Measurements from ENCODE around the gene BABAM1. TPM values are rescaled to one million over a fixed set of nuclear protein-coding genes. Genes with fewer than 3 reads are reported as not detected.

Gene BABAM1
- total RNA-seq, 1 experiment from 2014 or later: 146 TPM

DNA sequence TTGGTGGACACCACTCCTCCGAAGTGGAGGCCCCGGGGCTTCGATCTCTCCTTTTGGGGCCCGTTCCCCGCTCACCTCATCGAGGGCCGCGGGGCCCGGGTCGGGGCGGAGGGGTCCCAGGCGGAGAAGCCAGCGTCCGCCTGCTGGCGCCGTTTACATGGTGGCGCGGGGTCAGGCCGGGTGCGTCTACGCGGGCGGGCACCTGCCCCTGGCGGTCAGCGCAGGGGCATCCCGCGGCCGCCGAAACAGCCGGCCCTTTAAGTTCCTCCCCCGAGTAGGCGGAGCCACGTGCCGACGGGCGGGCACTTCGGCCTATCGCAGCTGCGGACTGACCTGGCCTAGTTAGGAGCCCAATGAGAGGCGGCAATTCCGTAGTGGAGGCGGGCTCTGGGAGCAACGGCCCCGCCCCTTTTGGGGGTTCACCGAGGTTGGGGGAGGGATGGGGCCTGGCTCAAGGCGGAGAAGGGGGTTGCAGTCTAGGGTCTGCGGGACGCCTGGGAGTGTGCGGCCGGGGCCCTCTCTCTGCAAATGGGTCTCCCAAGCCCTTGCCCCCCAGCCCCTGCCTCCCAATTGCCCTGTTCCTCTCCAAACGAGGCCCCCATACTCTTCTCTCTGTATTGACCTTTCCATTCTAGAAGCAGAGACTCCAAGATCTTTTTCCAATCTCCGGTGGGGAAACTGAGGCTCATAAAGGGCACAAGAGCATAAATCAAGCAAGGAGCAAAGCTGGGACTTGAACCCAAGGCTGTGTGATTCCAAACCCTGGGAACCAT, 36.1 kb downstream of the BABAM1 start, which contains the start of gene ABHD8 (continued):
- TF ChIP-seq, protein P1, sequence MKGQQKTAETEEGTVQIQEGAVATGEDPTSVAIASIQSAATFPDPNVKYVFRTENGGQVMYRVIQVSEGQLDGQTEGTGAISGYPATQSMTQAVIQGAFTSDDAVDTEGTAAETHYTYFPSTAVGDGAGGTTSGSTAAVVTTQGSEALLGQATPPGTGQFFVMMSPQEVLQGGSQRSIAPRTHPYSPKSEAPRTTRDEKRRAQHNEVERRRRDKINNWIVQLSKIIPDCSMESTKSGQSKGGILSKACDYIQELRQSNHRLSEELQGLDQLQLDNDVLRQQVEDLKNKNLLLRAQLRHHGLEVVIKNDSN (CRISPR knock-in tag; IDR thresholded peaks at IDR 0.05): peak; percentile 90
- TF ChIP-seq, protein P2, sequence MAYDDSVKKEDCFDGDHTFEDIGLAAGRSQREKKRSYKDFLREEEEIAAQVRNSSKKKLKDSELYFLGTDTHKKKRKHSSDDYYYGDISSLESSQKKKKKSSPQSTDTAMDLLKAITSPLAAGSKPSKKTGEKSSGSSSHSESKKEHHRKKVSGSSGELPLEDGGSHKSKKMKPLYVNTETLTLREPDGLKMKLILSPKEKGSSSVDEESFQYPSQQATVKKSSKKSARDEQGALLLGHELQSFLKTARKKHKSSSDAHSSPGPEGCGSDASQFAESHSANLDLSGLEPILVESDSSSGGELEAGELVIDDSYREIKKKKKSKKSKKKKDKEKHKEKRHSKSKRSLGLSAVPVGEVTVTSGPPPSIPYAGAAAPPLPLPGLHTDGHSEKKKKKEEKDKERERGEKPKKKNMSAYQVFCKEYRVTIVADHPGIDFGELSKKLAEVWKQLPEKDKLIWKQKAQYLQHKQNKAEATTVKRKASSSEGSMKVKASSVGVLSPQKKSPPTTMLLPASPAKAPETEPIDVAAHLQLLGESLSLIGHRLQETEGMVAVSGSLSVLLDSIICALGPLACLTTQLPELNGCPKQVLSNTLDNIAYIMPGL (CRISPR knock-in tag; IDR thresholded peaks at IDR 0.05): peak; percentile 93
- TF ChIP-seq, protein P3, sequence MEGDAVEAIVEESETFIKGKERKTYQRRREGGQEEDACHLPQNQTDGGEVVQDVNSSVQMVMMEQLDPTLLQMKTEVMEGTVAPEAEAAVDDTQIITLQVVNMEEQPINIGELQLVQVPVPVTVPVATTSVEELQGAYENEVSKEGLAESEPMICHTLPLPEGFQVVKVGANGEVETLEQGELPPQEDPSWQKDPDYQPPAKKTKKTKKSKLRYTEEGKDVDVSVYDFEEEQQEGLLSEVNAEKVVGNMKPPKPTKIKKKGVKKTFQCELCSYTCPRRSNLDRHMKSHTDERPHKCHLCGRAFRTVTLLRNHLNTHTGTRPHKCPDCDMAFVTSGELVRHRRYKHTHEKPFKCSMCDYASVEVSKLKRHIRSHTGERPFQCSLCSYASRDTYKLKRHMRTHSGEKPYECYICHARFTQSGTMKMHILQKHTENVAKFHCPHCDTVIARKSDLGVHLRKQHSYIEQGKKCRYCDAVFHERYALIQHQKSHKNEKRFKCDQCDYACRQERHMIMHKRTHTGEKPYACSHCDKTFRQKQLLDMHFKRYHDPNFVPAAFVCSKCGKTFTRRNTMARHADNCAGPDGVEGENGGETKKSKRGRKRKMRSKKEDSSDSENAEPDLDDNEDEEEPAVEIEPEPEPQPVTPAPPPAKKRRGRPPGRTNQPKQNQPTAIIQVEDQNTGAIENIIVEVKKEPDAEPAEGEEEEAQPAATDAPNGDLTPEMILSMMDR (IDR thresholded peaks at IDR 0.05): 0 out of 2 replicates have a peak, but pooled peaks have one; percentile 21
- TF ChIP-seq ETV6 (CRISPR knock-in tag; IDR thresholded peaks at IDR 0.05): peak; percentile 72; the same call in 1 of the 2 replicates
- TF ChIP-seq, protein P4, sequence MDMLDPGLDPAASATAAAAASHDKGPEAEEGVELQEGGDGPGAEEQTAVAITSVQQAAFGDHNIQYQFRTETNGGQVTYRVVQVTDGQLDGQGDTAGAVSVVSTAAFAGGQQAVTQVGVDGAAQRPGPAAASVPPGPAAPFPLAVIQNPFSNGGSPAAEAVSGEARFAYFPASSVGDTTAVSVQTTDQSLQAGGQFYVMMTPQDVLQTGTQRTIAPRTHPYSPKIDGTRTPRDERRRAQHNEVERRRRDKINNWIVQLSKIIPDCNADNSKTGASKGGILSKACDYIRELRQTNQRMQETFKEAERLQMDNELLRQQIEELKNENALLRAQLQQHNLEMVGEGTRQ (CRISPR knock-in tag; IDR thresholded peaks at IDR 0.05): peak; percentile 92

DNA sequence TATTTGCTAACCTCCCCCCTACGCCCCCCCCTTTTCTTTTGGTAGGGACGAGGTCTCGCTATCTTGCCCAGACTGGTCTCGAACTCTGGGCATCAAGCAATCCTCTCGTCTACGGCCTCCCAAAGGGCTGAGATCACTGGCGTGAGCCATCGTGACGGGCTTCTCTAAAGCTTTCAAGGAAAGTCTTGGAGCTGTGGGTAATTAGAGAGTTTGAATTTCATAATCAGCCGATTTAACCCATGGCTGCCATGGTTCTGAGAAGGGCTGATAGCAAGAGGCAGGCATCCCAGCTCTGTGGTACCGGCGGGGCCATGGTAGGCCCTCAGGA, 36.7 kb downstream of the BABAM1 start:
- H3K4me3 Mint-ChIP-seq: peak overlapping the region; percentile 68
- ATAC-seq (no peak), DNase-seq (ENCODE audit: low spot score) (no peak)
- CTCF ChIA-PET: interaction anchor here (0.7 to 2.1 kb wide), 7 partner anchors 11 to 178 kb away, joined by 3 to 8 read pairs (median 4); no protein-coding TSS in a partner anchor
- POLR2A ChIA-PET: no interaction called here
- TF ChIP-seq ZNF416 (CRISPR knock-in tag; IDR thresholded peaks at IDR 0.05) (no peak), NR2C2 (CRISPR knock-in tag; IDR thresholded peaks at IDR 0.05) (no peak), HMGA2 (CRISPR knock-in tag; IDR thresholded peaks at IDR 0.05) (no peak), RORB (CRISPR knock-in tag; IDR thresholded peaks at IDR 0.05) (no peak), NR1H2 (CRISPR knock-in tag; IDR thresholded peaks at IDR 0.05) (no peak)
- TF ChIP-seq, protein P1 (CRISPR knock-in tag; IDR thresholded peaks at IDR 0.05): no peak
- TF ChIP-seq, protein P3 (IDR thresholded peaks at IDR 0.05): 0 out of 2 replicates have a peak, but pooled peaks have one; percentile 2
- TF ChIP-seq, protein P2 (CRISPR knock-in tag; IDR thresholded peaks at IDR 0.05): no peak
- H3K4me1 Mint-ChIP-seq: peaks cover 37% of the 10 kb centered on the region
- no peaks in the 10 kb centered on the region for H3K9me3 Mint-ChIP-seq
- H3K27ac Mint-ChIP-seq: peak overlapping the region; percentile 57; the same call in 1 of the 2 replicates
- H3K27me3 Mint-ChIP-seq (ENCODE audit: low read depth): no peaks in the 10 kb centered on the region
- H3K36me3 Mint-ChIP-seq: peaks cover 6% of the 10 kb centered on the region

Data from WTC11 (cell line).